GM20000 (cell line): ENCODE data around the gene CMTR2.

ENCODE experiments used
- DNase-seq: peaks from one replicate; pipeline ENCODE4 v3.0.0; 2012; ENCODE audit warnings: low spot score
- CTCF ChIP-seq: IDR thresholded peaks from 2 replicates; pipeline ENCODE4 v1.5.1; 2012; ENCODE audit warnings: mild to moderate bottlenecking, control low read depth; ENCODE audit errors: extremely low read depth, missing control alignments

The CMTR2 gene

GRCh38 chr16:71288890-71289731, at the start of gene CMTR2:
CMTR2 (minus strand) TSS chr16:71289402; CDS start chr16:71285920, 3,482 bp downstream.
- DNase-seq: peak; percentile 95
- no peak for TF ChIP-seq CTCF

- TF ChIP-seq CTCF: no peak
- DNase-seq: no peak
Measured at GRCh38 chr16:71338632-71339031, 49.4 kb upstream of the CMTR2 start.

GRCh38 chr16:71338193-71338592, 49.0 kb upstream of the CMTR2 start:
- no peak for TF ChIP-seq CTCF
- DNase-seq: no peak

- DNase-seq: no peak
- no peak for TF ChIP-seq CTCF
Measured at GRCh38 chr16:71337631-71338030, 48.4 kb upstream of the CMTR2 start.

- TF ChIP-seq CTCF: no peak
- no peak for DNase-seq
Measured at GRCh38 chr16:71328151-71328550, 38.9 kb upstream of the CMTR2 start.

GRCh38 chr16:71327720-71328119, 38.5 kb upstream of the CMTR2 start:
- DNase-seq: no peak
- TF ChIP-seq CTCF: no peak

- DNase-seq: no peak
- TF ChIP-seq CTCF: no peak
Measured at GRCh38 chr16:71319999-71320398, 30.8 kb upstream of the CMTR2 start.
